Measurements from ENCODE around the gene TXNRD1.
"Not testable (repeated sequence)": the region's sequence is repeated elsewhere in the genome, so short reads cannot be mapped to it uniquely, and the experiment has no call there.

TXNRD1 gene

GRCh38 chr12:104306376-104306775 is 90.8 kb downstream of the TXNRD1 start:
- DNase-seq = no peak

- DNase-seq = no peak
Measured at GRCh38 chr12:104306943-104307654, 91.5 kb downstream of the TXNRD1 start.

GRCh38 chr12:104307655-104308000 is 92.0 kb downstream of the TXNRD1 start:
- DNase-seq = no peak

- no peak for DNase-seq
Measured at GRCh38 chr12:104309446-104309993, 93.9 kb downstream of the TXNRD1 start.

GRCh38 chr12:104310751-104311633 is 95.4 kb downstream of the TXNRD1 start:
- DNase-seq = no peak

- DNase-seq = no peak
Measured at GRCh38 chr12:104312202-104312601, 96.6 kb downstream of the TXNRD1 start.

- no peak for DNase-seq
Measured at GRCh38 chr12:104312654-104313053, 97.1 kb downstream of the TXNRD1 start.

- no peak for DNase-seq
Measured at GRCh38 chr12:104313568-104314241, 98.1 kb downstream of the TXNRD1 start.

- no peak for DNase-seq
Measured at GRCh38 chr12:104314242-104314614, 98.6 kb downstream of the TXNRD1 start.

- DNase-seq = no peak
Measured at GRCh38 chr12:104315326-104316224, 100.0 kb downstream of the TXNRD1 start.

- DNase-seq = no peak
Measured at GRCh38 chr12:104316936-104317335, 101.4 kb downstream of the TXNRD1 start.

- no peak for DNase-seq
Measured at GRCh38 chr12:104317538-104318210, 102.1 kb downstream of the TXNRD1 start.

GRCh38 chr12:104319028-104319427 is 103.4 kb downstream of the TXNRD1 start:
- no peak for DNase-seq

GRCh38 chr12:104319918-104320626 is 104.5 kb downstream of the TXNRD1 start:
- no peak for DNase-seq

GRCh38 chr12:104320627-104321024 is 105.0 kb downstream of the TXNRD1 start:
- DNase-seq = no peak

GRCh38 chr12:104321949-104322348 is 106.4 kb downstream of the TXNRD1 start:
- no peak for DNase-seq

GRCh38 chr12:104322533-104322932 is 107.0 kb downstream of the TXNRD1 start:
- not testable (repeated sequence) for DNase-seq

GRCh38 chr12:104323899-104324298 is 108.3 kb downstream of the TXNRD1 start:
- no peak for DNase-seq

- not testable (repeated sequence) for DNase-seq
Measured at GRCh38 chr12:104328278-104328677, 112.7 kb downstream of the TXNRD1 start.

- no peak for DNase-seq
Measured at GRCh38 chr12:104328790-104329189, 113.2 kb downstream of the TXNRD1 start.

Measured in CD4-positive, alpha-beta T cell treated with Interleukin-4 for 4 hours (primary cell).